Breast epithelium (tissue), 3 donors: Measurements from ENCODE around the gene FOLR1.

ENCODE experiments used
- CTCF ChIP-seq, 3 donors: fragments of 450-650 bp; IDR thresholded peaks; one replicate each; pipeline ENCODE4 v1.5.1; 2016 to 2017; ENCODE audit warnings: antibody characterized with exemption in 3 of 3, mild to moderate bottlenecking in 3 of 3, moderate library complexity in 3 of 3
- POLR2A ChIP-seq: fragments of 450-650 bp; IDR thresholded peaks from one replicate; pipeline ENCODE4 v1.6.1; 2016; ENCODE audit warnings: antibody characterized with exemption, mild to moderate bottlenecking, moderate library complexity
- POLR2AphosphoS5 ChIP-seq, 3 donors: sonication (generic); formaldehyde crosslinking; IDR thresholded peaks; one replicate each; pipeline ENCODE4 v1.6.1; 2017; ENCODE audit warnings: antibody characterized with exemption in 3 of 3

- TF ChIP-seq CTCF (IDR thresholded peaks at IDR 0.05) (no peak), POLR2A (no peak), POLR2AphosphoS5 (IDR thresholded peaks at IDR 0.05) (no peak)
Measured at GRCh38 chr11:72179804-72180396, 12.0 kb upstream of the FOLR1 start.
